DMS79 treated with DMSO at 0.1 percent for 48 hours (cell line): ENCODE data around the gene PKNOX2.
A peak's percentile ranks its signal among the peaks of the same experiment; 100 is the strongest.

Experiments used
- DNase-seq: peaks from one replicate; lab custom pipeline; 2025; lab: John Stamatoyannopoulos, UW

The PKNOX2 gene

GRCh38 chr11:125358254-125358840, 193.8 kb downstream of the PKNOX2 start:
- DNase-seq = no peak

- no peak for DNase-seq
These were observed 194.6 kb downstream of the PKNOX2 start for GRCh38 chr11:125359130-125359529.

GRCh38 chr11:125360066-125360465, 195.5 kb downstream of the PKNOX2 start:
- DNase-seq = no peak

DNA sequence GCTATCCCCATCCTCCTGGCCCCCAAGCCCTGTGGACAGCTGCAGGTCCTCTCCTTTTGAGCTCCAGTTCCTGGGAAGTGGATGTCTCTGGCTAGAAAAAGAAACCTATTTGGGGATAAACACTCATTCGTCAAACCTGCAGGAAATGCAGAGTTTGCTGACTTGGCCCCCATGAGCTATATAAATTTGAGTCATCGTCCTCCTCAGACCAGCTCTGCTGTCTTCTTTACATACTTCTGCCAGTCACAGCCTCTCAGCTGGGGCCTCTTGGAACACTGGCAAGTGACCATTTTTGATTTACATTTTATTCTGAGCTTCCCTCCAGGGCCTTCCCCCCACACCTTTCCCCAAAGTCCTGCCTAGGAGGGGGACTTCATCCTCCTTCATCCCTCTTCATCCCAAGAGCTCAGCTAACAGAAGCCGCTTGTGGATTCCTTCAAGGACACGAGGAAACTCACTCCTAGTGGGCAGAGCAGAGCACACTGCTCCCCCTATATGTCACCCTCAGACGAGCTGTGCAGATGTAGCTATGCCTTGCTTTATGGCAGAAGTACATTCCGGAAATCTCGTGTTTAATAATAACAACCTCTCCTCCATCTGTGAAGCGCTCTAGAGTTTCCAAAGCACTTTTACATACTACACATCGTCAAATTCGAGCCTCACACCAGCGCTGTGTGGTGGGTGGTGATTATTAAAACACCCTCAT, 199.7 kb downstream of the PKNOX2 start:
- DNase-seq = no peak

- no peak for DNase-seq
These were observed 200.8 kb downstream of the PKNOX2 start for GRCh38 chr11:125365196-125365931.

- no peak for DNase-seq
These were observed 203.2 kb downstream of the PKNOX2 start for GRCh38 chr11:125367710-125368109.

DNA sequence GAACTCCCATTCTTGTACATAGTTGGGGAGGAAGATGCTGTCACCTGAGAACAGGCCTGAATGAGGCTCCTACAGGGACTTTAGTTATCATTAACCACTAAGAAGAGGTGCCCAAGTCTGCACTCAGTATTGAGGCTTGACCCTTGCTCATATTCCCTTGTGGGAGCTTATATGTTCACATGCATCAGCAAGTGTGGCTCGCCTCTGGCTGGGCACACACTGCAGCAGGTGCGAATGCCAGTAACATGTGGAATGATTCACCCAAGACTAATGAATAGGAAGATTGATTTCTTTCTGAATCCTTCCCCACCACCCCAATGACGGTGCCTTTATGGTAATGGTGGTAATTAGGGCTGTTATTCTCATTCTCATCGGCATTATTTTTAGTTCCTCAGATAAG, 204.2 kb downstream of the PKNOX2 start:
- no peak for DNase-seq

- no peak for DNase-seq
These were observed 205.3 kb downstream of the PKNOX2 start for GRCh38 chr11:125369808-125370207.

DNA sequence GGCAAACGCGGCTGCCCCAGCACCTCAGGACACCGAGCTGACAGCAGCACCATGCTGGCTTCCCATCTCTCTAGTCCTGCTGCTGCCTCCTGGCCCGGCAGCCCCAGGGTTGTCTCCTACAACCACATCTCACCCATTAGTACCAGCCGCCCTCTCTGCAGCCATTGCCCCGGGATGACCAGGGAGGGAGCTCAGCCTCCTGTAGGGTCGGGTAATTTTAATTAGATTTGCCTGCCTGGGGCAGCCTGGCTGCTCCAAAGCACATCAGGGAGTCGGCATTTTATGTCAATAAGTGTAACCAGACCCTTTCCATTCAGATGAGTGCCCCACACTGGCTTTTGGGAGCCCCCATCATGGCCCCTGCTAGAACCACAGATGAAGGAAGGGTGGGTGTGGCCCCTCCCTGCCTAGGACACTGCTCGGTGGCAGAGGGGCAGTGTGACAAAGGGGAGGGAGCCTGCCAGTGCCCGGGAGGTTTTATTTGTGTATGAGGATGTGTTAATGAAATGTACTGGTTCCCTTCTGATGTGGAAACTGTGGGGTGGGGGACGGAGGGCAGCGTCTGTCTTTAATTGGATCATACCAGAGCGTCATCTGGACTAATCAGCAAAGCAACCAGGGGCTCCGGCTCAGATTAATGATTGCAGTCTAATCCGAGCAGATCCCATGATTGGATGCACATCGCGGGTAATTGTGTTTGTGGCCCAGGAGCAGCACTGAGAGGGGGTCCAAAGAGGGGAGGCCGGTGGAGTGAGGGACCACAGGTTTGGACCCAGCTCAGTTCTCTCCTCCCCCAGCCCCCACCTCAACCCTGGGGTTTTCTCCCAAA, 206.2 kb downstream of the PKNOX2 start:
- DNase-seq = no peak

DNA sequence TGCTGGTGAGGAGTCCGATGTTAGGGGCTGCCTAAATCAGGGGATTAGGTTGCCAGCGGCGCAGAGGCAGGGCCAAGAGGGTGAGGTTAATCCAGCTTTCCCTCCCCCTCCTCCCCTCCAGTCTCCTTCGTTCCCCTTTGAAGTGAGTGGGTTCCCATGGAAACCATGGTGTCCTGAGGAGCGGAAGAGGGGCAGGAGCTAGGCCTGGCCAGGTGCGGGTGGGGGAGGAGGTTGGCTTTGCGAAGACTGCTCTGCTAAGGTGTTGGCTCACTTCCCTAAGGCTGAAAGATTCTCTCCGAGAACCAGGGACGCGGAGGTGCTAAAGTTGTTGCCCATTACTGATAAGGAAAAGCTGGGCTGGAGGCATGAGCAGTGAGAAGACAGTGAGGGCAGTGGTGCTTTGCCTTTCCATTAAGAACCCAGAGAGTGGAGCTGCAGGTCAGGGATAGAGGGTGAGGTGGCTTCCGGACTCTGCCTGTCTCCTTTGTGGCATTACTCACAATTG, 206.9 kb downstream of the PKNOX2 start:
- peak; percentile 94 for DNase-seq

- no peak for DNase-seq
These were observed 207.5 kb downstream of the PKNOX2 start for GRCh38 chr11:125372088-125372487.

GRCh38 chr11:125372911-125373310, 208.4 kb downstream of the PKNOX2 start:
- no peak for DNase-seq

GRCh38 chr11:125373426-125374391, 209.2 kb downstream of the PKNOX2 start:
- DNase-seq = peak; percentile 36

DNA sequence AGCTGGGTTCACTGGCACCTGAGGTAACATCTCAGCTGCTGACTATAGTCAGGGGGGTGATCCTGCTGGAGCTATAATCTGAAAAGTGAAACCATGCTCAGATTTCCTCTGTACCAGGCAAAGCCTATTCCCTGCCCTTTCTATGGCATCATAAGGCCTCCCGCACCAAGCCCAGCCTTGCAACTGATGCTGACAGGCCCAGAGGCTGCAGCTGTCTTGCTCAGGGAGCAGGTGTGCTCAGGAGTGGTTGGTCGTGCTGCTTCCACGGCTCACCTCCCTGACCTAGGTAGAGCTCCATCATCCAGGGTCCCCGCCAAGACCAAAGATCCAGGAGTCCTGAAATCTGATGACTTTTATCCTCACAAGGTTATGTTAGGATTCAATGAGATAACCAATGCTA, 209.8 kb downstream of the PKNOX2 start:
- DNase-seq = peak; percentile 23

GRCh38 chr11:125375146-125375545, 210.6 kb downstream of the PKNOX2 start:
- peak; percentile 47 for DNase-seq

DNA sequence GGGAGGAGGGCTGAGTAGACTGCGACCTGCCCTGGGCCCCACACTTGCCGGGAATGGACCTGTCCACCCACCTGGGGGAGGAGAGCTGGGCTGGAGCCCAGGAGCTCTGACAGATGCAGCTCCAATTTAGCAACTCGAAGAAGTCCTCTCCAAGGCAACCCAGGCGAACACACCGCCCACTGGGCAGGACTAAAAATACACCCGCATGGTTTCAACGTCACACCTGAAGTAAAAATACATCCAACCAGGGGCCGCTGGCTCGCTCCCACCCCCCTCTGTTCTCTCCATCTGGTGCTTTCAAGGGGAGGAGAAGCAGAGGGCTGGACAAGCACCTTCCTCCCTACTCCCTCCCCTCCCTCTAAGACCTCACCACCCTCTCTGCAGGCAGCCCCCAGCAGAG, 211.6 kb downstream of the PKNOX2 start:
- DNase-seq = peak; percentile 71

- DNase-seq = no peak
These were observed 212.3 kb downstream of the PKNOX2 start for GRCh38 chr11:125376856-125377255.

- no peak for DNase-seq
These were observed 213.5 kb downstream of the PKNOX2 start for GRCh38 chr11:125378083-125378482.

DNA sequence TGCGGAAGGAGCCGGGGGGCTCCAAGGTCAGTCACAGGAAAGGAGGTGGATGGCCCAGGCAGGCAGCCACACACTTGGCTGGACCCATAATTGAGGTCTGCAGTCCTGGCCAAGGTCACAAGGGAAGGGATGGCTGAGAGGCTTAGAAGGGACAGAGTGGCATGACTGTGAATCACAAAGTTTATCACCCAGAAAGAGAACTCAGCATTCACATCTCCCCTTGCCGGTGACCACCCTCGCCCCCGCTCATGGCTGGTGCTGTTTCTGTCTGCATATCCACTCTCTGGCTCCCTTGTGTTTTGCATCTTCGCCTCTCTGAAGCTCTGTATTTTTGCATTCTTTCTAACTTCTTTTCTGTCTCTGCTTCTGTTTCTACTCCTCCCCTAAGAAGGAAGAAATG, 214.0 kb downstream of the PKNOX2 start:
- no peak for DNase-seq

GRCh38 chr11:125379565-125379964, 215.0 kb downstream of the PKNOX2 start:
- no peak for DNase-seq

DNA sequence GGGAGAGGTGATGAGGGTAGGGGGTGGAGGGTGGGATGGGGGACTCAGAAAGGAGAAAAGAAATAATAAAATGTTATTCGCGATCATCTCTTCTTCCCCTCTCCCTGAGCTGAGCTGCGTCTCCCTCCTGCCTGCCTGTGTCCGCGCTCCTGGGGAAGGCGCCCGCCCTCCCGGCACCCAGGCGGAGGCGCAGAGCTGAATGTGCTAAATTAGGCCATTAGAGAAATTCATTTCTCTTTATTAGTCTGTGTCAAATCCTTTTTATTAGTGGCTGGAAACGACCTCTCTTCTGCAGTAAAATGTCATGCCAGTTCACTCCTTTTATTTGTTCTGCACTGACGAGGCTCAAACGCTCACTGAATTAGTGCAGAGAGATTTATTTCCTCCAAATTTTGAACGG, 215.4 kb downstream of the PKNOX2 start:
- DNase-seq = no peak
